K562 (cell line): ENCODE data around the gene LAMTOR5.

Experiments used
- EGR1 ChIP-seq: fragments of 450-650 bp; conservative IDR thresholded peaks from 2 replicates; pipeline ENCODE4 v1.6.1; 2017; ENCODE audit warnings: mild to moderate bottlenecking
- EZH2 ChIP-seq: IDR thresholded peaks from 2 replicates; pipeline ENCODE4 v1.6.1; 2012; ENCODE audit warnings: low read depth, mild to moderate bottlenecking, inconsistent platforms, low read length, borderline replicate concordance
- MTA3 ChIP-seq: fragments of 450-650 bp; formaldehyde crosslinking; IDR thresholded peaks from 2 replicates; pipeline ENCODE4 v1.6.1; 2017; ENCODE audit warnings: mild to moderate bottlenecking, borderline replicate concordance
- NBN ChIP-seq: fragments of 450-650 bp; IDR thresholded peaks from 2 replicates; pipeline ENCODE4 v1.6.1; 2016; ENCODE audit warnings: low read depth, mild to moderate bottlenecking
- NFYB ChIP-seq: IDR thresholded peaks from 2 replicates; pipeline ENCODE4 v1.6.1; 2011; ENCODE audit warnings: mild to moderate bottlenecking, moderate library complexity; ENCODE audit not compliant: insufficient read length; ENCODE audit errors: extremely low read depth
- POLR2A ChIP-seq: fragments of 450-650 bp; conservative IDR thresholded peaks from 2 replicates; pipeline ENCODE4 v1.6.1; 2016
- POLR2AphosphoS5 ChIP-seq: IDR thresholded peaks from 2 replicates; pipeline ENCODE4 v1.6.1; 2011; ENCODE audit warnings: mild to moderate bottlenecking, low read depth, low read length, moderate library complexity; ENCODE audit not compliant: control insufficient read depth, insufficient read depth
- RCOR1 ChIP-seq, 2 experiments: IDR thresholded peaks; 2 replicates each; pipeline ENCODE4 v1.6.1; 2012; ENCODE audit warnings: low read depth in 2 of 2, low read length in 2 of 2, borderline replicate concordance in 1 of 2, improper control_type of control experiment in 1 of 2
- REST ChIP-seq, 2 experiments: fragments of 450-650 bp; formaldehyde crosslinking in 1 of 2; IDR thresholded peaks; 2 replicates each; pipeline versions ENCODE4 v1.4.0 to v1.6.1; 2014 to 2020; ENCODE audit warnings: mild to moderate bottlenecking in 2 of 2, borderline replicate concordance in 1 of 2, low read depth in 1 of 2
- RFX5 ChIP-seq: IDR thresholded peaks from 2 replicates; pipeline ENCODE4 v1.6.1; 2011; ENCODE audit warnings: low read depth, mild to moderate bottlenecking, improper control_type of control experiment, low read length
- STAG1 ChIP-seq: sonication (generic); formaldehyde crosslinking; IDR thresholded peaks from 2 replicates; pipeline ENCODE4 v1.5.0; 2020; ENCODE audit warnings: missing genetic modification reagents, borderline replicate concordance
- TBP ChIP-seq: optimal IDR thresholded peaks from 2 replicates; pipeline ENCODE3; 2011; ENCODE audit warnings: low read depth, low read length, improper control_type of control experiment
- TCFL5 ChIP-seq: fragments of 250-450 bp; sonication (Bioruptor Pico); conservative IDR thresholded peaks from 2 replicates; pipeline ENCODE4 v1.6.1; 2021; ENCODE audit warnings: mild to moderate bottlenecking, moderate library complexity, matching md5 sums
- YY1 ChIP-seq, 3 experiments: IDR thresholded peaks; 2 replicates each; pipeline ENCODE4 v1.6.1; 2011; ENCODE audit warnings: low read length in 2 of 3, mild to moderate bottlenecking in 2 of 3, moderate library complexity in 2 of 3, borderline replicate concordance in 1 of 3, control low read depth in 1 of 3, low read depth in 1 of 3; ENCODE audit not compliant: insufficient read depth in 3 of 3, insufficient replicate concordance in 2 of 3, control insufficient read depth in 1 of 3, insufficient read length in 1 of 3; ENCODE audit errors: extremely low read depth in 1 of 3

- TF ChIP-seq POLR2A, result no peak
- TF ChIP-seq NBN, result no peak
- no peak for TF ChIP-seq EGR1
- TF ChIP-seq YY1 (IDR thresholded peaks at IDR 0.05; ENCODE audit: borderline replicate concordance in 1 of 3, control insufficient read depth in 1 of 3, extremely low read depth in 1 of 3, insufficient read depth in 3 of 3, insufficient read length in 1 of 3, insufficient replicate concordance in 2 of 3, low read depth in 1 of 3, low read length in 2 of 3), result no peak
- no peak for TF ChIP-seq REST (IDR thresholded peaks at IDR 0.05; ENCODE audit: borderline replicate concordance)
- no peak for TF ChIP-seq REST (CRISPR knock-in tag; IDR thresholded peaks at IDR 0.05; ENCODE audit: low read depth)
- no peak for TF ChIP-seq RCOR1 (IDR thresholded peaks at IDR 0.05; ENCODE audit: borderline replicate concordance in 1 of 2, low read depth in 2 of 2, low read length in 2 of 2)
- TF ChIP-seq POLR2AphosphoS5, result no peak
- TF ChIP-seq MTA3, result no peak
- TF ChIP-seq NFYB, result no peak
- no peak for TF ChIP-seq RFX5
- no peak for TF ChIP-seq TBP
- TF ChIP-seq EZH2, result no peak
- TF ChIP-seq STAG1 (CRISPR knock-in tag), result no peak
- no peak for TF ChIP-seq TCFL5 (CRISPR knock-in tag)
These were observed 3.1 kb downstream of the LAMTOR5 start for GRCh38 chr1:110404401-110404800.
